A549 treated with ZK216348 at 1 μM for 4 hours (cell line): ENCODE results near the gene COL24A1. TPM values are rescaled to one million over a fixed set of nuclear protein-coding genes. Genes with fewer than 3 reads are reported as not detected.

Experiments
- total RNA-seq: library from RNA; stranded (reverse); fragments of 200-300 nt; extraction: Qiagen RNA extraction; gene quantifications from 5 replicates; pipeline ENCODE4 v1.2.3, GENCODE V29; 2022; ENCODE audit warnings: low read depth

COL24A1 gene
- total RNA-seq: 0.05 TPM in 2 of 5 replicates, not detected in the others

GRCh38 chr1:86156566-86157455, at the start of gene COL24A1:
COL24A1 (minus strand) TSS chr1:86156772; CDS start chr1:86156396, 376 bp downstream.

GRCh38 chr1:85707990-85708828, 448.4 kb downstream of the COL24A1 start, which contains the start of gene ZNHIT6:
ZNHIT6 (minus strand) TSS chr1:85708433; CDS start chr1:85708284, 149 bp downstream.

Other genes with a start within 250 kb of the COL24A1 start
- gene ODF2L, start 239.6 kb upstream of the COL24A1 start, total RNA-seq: 5.1 to 15.0 TPM (median 8.5 TPM) in 5 replicates